Stimulated activated CD8-positive, alpha-beta memory T cell treated with anti-CD3 and anti-CD28 coated beads, Interleukin-15, amount 100 ng/mL, for 48 hours (primary cell): Measurements from ENCODE around the gene CEP120.
"Not testable (repeated sequence)": the region's sequence is repeated elsewhere in the genome, so short reads cannot be mapped to it uniquely, and the experiment has no call there.

Experiments
- DNase-seq, 2 donors: peaks; one replicate each; pipeline ENCODE4 v3.0.0-alpha.2; 2020; ENCODE audit warnings: low read depth in 2 of 2

CEP120 gene

GRCh38 chr5:123438902-123439301 is 15.7 kb upstream of the CEP120 start:
- no peak for DNase-seq

GRCh38 chr5:123438244-123438643 is 15.0 kb upstream of the CEP120 start:
- peak in 1 of 2 donors; percentile 17 for DNase-seq

GRCh38 chr5:123436201-123436600 is 13.0 kb upstream of the CEP120 start:
- DNase-seq = no peak

- no peak for DNase-seq
Observed at GRCh38 chr5:123434796-123435195, 11.6 kb upstream of the CEP120 start.

GRCh38 chr5:123433596-123433995 is 10.4 kb upstream of the CEP120 start:
- no peak for DNase-seq

- not testable (repeated sequence) for DNase-seq
Observed at GRCh38 chr5:123430441-123430840, 7.2 kb upstream of the CEP120 start.

- no peak for DNase-seq
Observed at GRCh38 chr5:123429993-123430392, 6.8 kb upstream of the CEP120 start.

GRCh38 chr5:123429221-123429954 is 6.2 kb upstream of the CEP120 start:
- no peak for DNase-seq

- DNase-seq = no peak
Observed at GRCh38 chr5:123428521-123429220, 5.5 kb upstream of the CEP120 start.

- DNase-seq = no peak
Observed at GRCh38 chr5:123427281-123427680, 4.1 kb upstream of the CEP120 start.

GRCh38 chr5:123425431-123425830 is 2.2 kb upstream of the CEP120 start:
- no peak for DNase-seq

GRCh38 chr5:123422433-123423277 is 548 bp downstream of the CEP120 start:
- DNase-seq = peak in 1 of 2 donors; percentile 4

GRCh38 chr5:123421773-123422172 is 1.4 kb downstream of the CEP120 start:
- DNase-seq = no peak

- DNase-seq = no peak
Observed at GRCh38 chr5:123414974-123415373, 8.2 kb downstream of the CEP120 start.

GRCh38 chr5:123412206-123412605 is 11.0 kb downstream of the CEP120 start:
- no peak for DNase-seq

GRCh38 chr5:123401999-123402398 is 21.2 kb downstream of the CEP120 start:
- not testable (repeated sequence) for DNase-seq

- DNase-seq = no peak
Observed at GRCh38 chr5:123401320-123401719, 21.9 kb downstream of the CEP120 start.

GRCh38 chr5:123400870-123401291 is 22.3 kb downstream of the CEP120 start:
- DNase-seq = not testable (repeated sequence)

- DNase-seq = no peak
Observed at GRCh38 chr5:123398058-123398733, 25.0 kb downstream of the CEP120 start.

- DNase-seq = no peak
Observed at GRCh38 chr5:123397538-123397937, 25.7 kb downstream of the CEP120 start.

GRCh38 chr5:123391009-123391408 is 32.2 kb downstream of the CEP120 start:
- no peak for DNase-seq

GRCh38 chr5:123389794-123390193 is 33.4 kb downstream of the CEP120 start:
- DNase-seq = no peak
